HG03108 (cell line): Measurements from ENCODE around the gene CD8B.
"Not testable (repeated sequence)": the region's sequence is repeated elsewhere in the genome, so short reads cannot be mapped to it uniquely, and the experiment has no call there.

Experiments
- ATAC-seq: cut with Tn5 transposase; IDR thresholded peaks from one replicate; pipeline ENCODE4 v1.9.1; 2021; ENCODE audit warnings: moderate library complexity; ENCODE audit not compliant: unreplicated experiment

CD8B gene

DNA sequence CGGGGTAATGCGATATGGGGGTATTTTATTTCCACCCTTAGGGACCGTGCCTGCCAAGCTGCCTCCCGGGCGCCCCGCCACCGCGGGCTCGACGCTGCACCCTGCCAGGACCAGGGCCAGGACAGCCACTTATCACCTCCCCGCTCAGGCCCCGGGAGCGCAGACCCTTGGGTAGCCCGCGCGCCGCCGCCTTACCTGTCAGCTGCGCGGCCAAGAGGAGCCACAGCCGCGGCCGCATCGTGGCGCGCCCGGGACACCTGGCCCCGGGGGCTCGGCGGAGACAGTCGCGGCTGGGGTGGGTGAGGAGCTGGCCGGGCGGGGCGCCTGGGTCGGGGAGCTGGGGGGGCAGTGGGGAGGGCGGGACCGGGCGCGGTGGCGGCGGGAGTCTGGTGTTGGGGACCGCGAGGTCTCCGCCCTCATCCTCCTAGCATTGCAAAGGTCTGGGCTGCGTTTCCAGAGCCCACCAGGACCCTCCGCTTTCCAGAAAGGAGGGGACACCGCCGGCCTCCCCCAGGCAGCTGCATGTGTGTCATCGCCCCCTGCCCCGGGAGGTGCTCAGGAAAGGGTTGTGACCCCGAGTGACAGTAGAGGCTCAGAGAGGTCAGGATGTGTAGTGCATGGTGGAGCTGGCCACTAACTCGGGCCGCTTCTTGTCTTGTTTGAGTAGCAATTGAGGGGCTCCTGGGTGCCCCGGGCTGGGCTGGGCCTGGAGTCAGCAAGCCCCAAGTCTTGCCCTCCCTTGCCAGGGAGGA is at the start of gene CD8B:
Gene CD8B, minus strand, starts transcription at position 259 of the 752 bp plus-strand sequence. Its CDS starts 21 bp downstream, at position 238.
- not testable (repeated sequence) for ATAC-seq

DNA sequence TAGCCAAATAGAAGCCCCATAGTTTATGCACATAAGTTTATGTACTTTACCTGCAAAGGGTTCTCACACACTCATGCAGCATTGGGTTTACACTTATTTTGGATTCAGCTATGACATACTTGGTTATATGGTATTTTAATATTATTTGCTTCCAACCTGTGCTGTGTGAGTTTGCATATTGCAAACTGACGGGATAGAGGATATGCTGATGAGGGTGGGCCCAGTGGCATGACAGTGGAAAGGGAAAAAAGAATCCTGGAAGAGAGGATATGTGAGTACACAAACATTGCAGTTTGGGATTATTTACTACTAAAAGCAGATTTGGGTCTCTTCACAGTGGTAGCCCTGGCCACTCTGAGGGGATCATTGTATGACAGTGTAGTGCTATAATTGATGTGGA is 44.2 kb upstream of the CD8B start:
- not testable (repeated sequence) for ATAC-seq

DNA sequence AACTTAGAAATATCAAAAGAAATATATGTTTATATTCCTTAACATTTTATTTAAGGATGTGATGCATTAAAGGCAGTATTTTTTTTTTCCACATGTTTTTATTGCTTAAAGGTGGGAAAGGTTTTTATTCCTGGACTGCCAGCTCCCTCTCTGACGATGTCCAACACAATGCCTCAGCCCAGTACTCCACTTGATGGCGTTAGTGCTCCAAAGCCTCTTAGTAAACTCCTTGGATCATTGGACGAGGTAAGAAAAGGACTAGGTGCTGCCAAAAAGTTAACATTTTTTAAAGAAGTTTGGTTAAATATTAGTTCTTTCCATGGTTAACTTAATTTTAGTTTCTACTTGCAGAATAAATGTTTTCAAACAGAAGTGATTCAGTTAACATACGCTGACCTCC is 39.0 kb upstream of the CD8B start:
- not testable (repeated sequence) for ATAC-seq

DNA sequence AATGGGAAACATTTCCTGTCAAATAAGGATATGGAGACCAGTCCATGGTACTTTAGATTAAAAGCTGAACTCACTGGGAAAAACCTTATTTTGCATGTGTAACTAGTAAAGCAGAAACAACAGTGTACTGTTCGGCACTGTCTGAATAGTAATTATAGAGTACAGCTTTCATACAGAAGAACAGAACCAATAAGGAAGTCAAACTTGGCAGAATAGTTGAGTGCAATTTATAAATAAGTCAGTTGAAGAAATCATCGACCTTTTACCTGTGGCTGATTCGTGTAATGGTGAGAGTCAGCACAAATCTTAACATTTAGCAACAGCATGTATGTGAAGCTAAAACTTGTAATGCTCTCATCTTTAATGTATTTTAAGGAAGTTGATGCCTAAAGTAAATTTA is 24.3 kb upstream of the CD8B start:
- not testable (repeated sequence) for ATAC-seq

DNA sequence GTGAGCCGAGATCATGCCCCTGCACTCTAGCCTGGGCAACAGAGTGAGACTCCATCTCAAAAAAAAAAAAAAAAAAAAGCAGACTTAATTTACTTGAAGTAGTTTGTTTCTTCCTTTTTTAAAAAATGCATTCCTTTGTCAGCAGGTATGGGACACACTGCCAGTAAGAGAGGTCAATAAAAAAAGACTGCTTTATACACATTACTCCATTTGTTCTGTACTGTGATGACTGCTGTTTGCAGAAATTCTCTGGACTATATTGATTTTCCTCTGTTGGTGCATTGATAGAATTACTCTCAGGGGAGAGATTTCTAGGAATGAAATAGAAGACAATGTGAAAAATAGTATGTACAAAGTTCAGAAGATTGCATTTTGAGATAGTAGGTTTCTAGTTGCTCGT is 21.2 kb upstream of the CD8B start:
- not testable (repeated sequence) for ATAC-seq

DNA sequence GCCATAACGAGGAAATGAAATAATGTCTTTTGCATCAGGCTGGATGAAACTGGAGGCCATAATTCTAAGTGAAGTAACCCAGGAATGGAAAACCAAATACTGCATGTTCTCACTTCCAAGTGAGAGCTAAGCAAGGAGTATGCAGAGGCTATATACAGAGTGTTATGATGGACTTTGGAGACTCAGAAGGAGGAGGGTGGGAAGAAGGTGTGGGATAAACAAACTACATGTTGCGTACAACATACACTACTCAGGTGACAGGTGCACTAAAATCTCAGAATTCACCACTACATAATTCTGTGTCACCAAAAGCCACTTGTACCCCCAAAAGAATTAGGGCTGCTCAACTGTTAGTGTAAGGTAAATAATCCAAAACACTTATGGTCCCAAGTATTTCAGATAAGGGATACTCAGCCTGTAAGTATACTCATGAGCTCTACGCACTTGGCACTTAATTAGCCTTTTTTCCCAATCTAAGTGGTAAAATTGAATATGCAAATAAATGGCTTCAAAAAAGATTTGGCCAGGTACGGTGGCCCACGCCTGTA is 20.5 kb upstream of the CD8B start:
- ATAC-seq = not testable (repeated sequence)

DNA sequence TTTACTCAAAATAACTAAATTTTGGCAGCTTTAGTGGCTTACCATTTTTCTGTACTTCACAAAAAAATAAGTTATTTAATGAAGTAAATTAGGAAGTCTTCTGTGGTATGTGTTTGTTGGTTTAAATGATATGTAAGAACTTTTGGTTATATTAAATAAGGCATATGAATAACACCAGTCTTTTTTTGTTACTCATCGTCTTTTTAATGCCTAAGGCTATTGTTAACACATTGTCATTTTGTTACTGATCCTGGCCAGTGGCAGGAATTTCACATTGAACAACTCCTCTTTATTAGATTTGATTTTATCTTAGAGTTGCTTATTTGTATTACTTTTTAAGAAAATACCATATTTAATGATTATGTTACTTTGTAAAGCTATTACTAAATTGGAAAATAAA is 17.3 kb upstream of the CD8B start:
- ATAC-seq = not testable (repeated sequence)

DNA sequence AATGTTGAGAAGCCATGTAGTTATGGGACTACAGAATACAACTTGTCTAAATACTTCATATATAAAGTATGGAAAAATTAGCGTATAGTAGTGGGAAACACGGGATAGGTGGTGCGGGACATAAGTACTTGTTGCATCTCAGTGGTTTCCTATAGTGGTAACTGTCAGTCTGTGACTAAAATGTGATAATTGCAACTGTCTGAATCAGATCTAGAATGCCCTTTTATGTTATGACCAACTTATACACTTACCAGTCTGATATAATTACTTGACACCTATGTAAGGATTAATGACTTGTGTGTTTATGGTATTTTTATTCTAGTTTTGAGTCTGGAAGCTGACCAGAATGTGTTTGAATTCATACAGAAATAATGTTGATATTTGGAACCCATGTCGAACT is 9.3 kb upstream of the CD8B start:
- not testable (repeated sequence) for ATAC-seq

DNA sequence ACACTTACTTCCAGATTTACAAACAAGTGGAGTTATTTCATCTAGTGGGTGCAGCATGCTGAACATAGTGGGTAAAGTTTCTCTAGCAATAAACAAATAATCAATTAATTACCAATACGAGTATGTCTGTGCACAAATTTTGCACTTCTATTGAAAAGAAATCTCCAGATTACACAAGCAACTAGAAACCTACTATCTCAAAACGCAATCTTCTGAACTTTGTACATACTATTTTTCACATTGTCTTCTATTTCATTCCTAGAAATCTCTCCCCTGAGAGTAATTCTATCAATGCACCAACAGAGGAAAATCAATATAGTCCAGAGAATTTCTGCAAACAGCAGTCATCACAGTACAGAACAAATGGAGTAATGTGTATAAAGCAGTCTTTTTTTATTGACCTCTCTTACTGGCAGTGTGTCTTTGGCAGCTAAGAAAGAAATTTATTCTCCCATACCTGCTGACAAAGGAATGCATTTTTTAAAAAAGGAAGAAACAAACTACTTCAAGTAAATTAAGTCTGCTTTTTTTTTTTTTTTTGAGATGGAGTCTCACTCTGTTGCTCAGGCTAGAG is 7.3 kb upstream of the CD8B start:
- ATAC-seq = not testable (repeated sequence)

DNA sequence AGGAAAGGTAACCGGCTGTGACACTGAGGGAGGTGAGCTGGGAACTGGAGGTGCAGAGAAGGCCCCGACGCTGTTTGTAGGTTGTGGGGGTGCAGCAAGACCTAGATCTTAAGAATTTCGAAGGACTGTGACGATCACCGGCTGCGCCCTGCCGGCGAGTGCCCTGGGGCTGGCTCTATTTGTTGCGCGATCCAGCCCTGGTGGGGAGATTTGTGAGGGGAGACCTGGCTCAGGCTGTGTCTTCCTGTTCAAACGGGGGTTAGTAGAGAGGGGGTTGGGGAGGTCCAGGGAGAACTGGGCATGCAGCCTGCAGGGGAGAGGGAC is 656 bp upstream of the CD8B start:
- ATAC-seq = not testable (repeated sequence)

DNA sequence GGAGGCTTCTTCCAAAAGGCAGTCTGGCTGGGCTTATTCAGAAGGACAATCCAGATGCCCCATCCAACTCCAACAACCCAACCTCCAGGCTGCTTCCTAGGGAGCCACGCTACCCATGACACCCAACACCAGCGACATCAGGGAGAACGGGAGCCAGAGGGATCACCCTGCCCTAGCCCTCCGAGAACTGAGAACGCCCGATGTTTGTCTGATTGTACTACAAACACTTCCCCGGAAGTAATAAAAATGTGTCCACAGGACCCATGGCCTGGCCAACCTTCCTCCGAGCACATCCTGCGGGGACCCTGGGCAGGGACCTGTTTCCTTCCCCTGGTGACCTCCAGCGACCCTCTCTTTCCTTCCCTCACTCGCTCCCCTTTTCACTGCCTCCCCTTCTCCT is 511 bp downstream of the CD8B start:
- ATAC-seq = not testable (repeated sequence)

DNA sequence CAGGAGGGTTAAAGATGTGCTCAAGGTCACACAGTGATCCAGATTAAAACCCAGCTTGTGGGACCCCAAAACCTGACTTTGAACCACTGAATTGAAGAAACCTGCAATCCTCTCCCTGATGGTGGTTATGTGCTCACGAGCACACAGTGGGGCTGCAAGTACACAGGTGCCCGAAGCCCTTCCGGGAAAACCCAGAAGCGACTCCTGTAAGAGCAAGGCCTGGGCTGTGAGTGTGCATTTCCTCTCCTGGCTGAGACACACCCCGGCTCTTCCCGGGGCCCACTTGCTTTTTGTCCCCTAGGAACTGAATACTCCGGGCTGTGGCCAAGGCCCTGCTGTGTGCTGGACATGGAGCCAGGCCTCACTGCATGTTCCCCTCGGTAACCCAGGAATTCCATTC is 1.1 kb downstream of the CD8B start:
- not testable (repeated sequence) for ATAC-seq

DNA sequence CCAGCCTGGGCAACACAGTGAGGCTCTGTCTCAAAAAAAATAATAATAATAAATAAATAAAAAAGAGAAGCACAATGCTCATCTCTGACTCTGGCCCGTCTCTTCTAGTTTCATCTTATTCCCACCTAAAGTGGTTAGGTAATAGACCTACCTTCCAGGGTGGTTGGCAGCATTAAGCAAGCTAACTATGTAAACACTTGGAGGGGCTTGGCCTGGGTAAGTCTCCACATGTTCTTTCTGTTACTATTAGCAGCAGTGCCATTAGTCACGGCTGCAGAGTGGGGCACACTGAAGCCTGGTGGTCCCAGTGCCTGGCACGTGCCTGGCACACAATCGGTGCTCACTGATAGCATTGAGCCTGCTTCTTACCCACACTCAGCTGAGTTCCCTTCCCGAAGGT is 4.0 kb downstream of the CD8B start:
- not testable (repeated sequence) for ATAC-seq

DNA sequence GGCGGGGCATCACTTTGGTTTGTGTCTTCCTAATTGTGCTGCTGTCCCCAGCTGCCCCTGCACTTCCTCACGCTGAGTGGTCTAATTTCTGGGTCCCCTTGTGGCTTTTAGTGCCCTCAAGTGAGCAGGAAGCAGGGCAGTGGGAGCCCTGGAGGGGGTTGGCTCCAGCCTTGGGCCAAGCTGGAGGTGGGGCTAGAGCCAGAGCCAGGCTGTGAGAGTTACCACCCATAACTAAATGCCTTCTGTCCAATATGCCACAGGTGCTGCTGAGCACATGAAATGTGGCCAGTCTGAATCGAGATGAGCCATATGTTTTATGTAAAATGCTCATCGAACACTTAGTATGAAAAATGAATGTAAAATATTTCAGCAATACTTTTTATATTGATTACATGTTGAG is 5.2 kb downstream of the CD8B start:
- ATAC-seq = not testable (repeated sequence)

DNA sequence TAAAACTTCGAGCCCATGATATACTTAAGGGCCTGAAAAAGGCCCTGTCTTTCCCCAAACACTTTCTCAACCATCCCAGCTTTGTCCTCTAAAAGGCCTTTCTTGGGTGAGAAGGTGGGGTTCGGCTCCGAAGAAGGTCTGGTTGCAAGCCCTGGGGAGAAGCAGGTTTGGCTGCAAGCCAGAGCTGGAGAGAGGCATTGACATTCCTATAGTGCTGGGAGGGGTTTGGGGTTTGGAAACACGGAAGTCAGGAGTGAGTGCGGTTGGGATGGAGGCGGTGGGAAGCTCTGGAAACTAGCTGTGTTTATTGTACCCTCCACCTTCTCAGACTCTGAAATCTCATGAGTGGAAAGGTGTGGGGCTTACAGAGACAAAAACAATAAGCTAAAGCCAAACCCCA is 5.7 kb downstream of the CD8B start:
- ATAC-seq = not testable (repeated sequence)

DNA sequence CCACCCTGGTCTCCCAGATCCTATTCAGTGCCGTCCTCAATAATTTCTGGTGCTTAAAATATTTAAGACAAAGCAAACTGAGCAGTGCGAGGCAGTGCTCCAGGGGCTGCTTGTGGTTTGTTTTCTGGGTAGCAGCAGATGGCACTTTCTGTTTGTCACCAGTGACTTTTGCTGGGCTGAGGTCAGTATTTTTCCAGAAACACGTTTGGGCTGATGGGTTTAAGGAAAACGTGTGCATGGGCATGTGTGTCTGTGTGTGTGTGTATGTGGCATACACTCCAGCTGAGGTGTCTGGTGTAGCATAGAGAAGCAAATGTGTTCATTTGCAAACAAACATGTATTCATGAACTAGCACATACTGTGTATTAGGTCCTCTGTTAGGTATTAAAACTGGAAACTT is 10.1 kb downstream of the CD8B start:
- not testable (repeated sequence) for ATAC-seq

DNA sequence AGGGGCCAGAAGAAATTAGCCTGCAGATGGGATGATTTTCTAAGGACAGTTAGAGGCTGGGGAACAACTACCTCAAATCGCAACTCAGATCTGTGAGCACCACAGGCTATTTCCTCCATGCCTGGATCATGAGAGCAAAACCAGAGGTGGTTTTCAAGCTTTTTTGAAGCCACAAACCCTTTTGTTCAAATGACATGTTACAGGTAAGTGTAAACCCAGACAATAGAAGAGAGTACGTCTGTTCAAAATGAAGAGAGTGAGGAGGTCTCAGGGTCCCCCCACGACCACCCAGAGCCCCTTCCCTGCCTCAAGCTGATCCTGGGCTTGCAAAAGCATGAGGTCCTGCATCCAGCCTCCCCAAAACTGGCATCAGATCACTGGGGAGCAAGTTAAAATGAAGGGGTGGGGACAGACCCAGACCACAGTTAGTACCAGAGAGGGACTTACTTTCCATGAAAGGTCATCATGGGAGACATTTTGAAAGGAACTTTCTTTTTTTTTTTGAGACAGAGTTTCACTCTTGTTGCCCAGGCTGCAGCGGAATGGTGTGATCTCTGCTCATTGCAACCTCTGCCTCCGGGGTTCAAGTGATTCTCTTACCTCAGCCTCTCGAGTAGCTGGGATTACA is 19.0 kb downstream of the CD8B start:
- not testable (repeated sequence) for ATAC-seq

DNA sequence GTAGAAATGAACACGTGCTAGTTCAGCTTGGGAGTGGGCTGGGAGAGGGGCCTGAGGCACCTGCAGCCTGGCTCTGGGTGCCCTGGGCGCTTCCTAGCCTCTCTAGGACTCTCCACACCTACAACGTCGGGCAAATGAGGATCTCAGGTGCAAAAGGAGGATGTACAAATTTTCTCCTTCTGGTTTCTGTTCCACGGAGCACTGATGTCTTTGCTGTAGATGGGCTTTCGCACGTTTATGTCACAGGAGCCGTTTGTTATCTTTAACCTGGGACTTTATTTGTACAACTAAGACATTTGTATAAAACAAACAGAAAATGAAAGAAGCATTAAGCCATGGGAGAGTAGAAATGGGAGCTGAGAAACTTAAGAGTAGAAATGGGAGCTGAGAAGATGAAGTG is 20.4 kb downstream of the CD8B start:
- ATAC-seq = not testable (repeated sequence)

DNA sequence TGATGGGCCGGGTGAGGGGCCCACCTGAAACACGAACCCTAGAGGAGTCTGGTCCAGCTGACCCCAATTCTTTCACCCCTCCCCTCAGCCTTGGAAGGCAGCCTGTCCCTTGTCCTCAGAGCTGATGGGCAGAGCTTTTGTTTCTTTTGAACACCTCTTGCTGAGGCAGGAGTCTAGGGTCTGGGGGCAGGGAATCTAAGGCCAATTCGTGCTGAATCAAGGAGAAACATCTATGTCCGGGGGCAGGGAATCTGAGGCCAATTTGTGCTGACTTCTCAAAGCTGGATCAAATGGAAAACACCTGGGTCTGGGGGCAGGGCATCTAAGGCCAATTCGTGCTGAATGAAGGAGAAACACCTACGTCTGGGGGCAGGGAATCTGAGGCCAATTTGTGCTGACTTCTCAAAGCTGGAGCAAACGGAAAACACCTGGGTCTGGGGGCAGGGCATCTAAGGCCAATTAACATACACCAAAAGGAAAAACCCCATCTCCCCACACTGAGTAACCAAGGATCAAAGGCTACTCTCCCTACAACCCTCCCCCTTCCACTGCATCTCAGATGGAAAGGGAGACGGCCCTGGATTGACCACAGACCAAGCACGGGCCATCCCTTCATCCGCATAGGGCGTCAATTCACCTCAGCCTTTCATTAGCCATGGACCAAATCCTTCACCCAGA is 21.7 kb downstream of the CD8B start:
- not testable (repeated sequence) for ATAC-seq

DNA sequence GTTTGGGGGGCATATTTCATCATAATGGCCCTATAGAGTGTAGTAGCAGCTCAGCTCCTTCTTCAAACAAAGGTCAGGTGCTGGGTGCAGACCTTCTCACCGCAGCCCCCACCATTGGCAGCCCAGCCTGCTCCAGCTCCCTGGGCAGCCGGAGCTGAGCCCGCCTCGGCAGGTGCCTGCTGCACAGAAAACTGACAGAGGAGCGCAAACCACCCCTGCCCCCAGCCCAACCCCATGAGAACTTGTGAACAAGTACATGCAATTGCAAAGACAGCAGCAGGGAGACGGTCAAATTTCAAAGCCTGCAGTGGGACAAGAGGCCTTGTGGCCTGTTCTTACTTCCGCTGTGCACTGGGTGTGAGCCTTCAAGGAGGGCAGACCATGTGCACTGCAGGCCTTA is 22.2 kb downstream of the CD8B start:
- ATAC-seq = not testable (repeated sequence)

DNA sequence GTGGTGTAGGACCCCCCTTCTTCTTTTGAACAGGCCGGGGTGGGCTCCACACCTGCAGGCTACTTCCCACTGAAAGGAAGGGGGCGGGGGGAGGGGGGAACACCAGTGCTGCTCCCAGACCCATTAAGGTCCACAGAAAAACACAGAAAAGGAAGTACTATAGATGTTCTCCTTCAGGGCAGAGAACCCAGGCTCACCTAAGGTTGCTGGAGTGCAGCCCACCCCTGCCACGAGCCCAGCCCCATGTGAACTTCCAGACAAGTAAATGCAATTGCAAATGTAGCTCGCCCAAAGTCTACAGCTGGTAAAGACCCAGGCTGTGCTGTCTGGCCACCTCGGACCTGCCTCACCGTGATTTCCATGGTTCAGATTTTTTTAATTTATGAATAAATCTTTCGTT is 24.0 kb downstream of the CD8B start:
- not testable (repeated sequence) for ATAC-seq
